Kidney epithelial cell (primary cell): ENCODE results near the gene RPS6KA2. TPM values are rescaled to one million over a fixed set of nuclear protein-coding genes. Genes with fewer than 3 reads are reported as not detected.

ENCODE experiments used
- DNase-seq: peaks from one replicate; pipeline ENCODE4 v3.0.0-alpha.2; 2010; ENCODE audit warnings: low read depth
- H3K27me3 ChIP-seq: 2 replicates; pipeline ENCODE4 v1.6.0; 2011; ENCODE audit warnings: low read length; ENCODE audit not compliant: control insufficient read depth, insufficient read depth
- H3K36me3 ChIP-seq: 2 replicates; pipeline ENCODE4 v1.5.1; 2011; ENCODE audit warnings: low read length; ENCODE audit not compliant: control insufficient read depth, insufficient read depth
- H3K4me3 ChIP-seq: 2 replicates; pipeline ENCODE4 v1.5.1; 2011; ENCODE audit warnings: low read depth, mild to moderate bottlenecking, control low read depth, low read length
- CTCF ChIP-seq: IDR thresholded peaks from 2 replicates; pipeline ENCODE4 v1.5.1; 2011; ENCODE audit warnings: mild to moderate bottlenecking, moderate library complexity, low read length, control low read depth, inconsistent platforms; ENCODE audit not compliant: insufficient read depth, poor library complexity, severe bottlenecking
- total RNA-seq: library from RNA; depleted of rRNA; stranded (reverse); fragments of >200 nt; gene quantifications from 2 replicates; pipeline ENCODE4 v1.2.3, GENCODE V29; 2015

The RPS6KA2 gene
- total RNA-seq, 1 donor from 2014 or later: 51.9 TPM

- Histone ChIP-seq H3K36me3 (no peaks in the 10 kb centered on the region), H3K27me3 (no peaks in the 10 kb centered on the region), H3K4me3 (no peak overlapping the region)
- no peak for DNase-seq
- TF ChIP-seq CTCF: no peak
These were observed 26.1 kb downstream of the RPS6KA2 start for GRCh38 chr6:166600931-166601330.

- DNase-seq: no peak
- no peak for TF ChIP-seq CTCF
- Histone ChIP-seq H3K4me3 (no peak overlapping the region), H3K27me3 (no peaks in the 10 kb centered on the region), H3K36me3 (no peaks in the 10 kb centered on the region)
These were observed 27.8 kb downstream of the RPS6KA2 start for GRCh38 chr6:166599205-166599604.

- no peak for TF ChIP-seq CTCF
- no peak overlapping the region for H3K4me3 ChIP-seq
- no peaks in the 10 kb centered on the region for H3K27me3 ChIP-seq
- H3K36me3 ChIP-seq: no peaks in the 10 kb centered on the region
- DNase-seq: no peak
These were observed 28.5 kb downstream of the RPS6KA2 start for GRCh38 chr6:166598441-166599138.

- TF ChIP-seq CTCF: no peak
- no peak overlapping the region for H3K4me3 ChIP-seq
- no peak for DNase-seq
- no peaks in the 10 kb centered on the region for H3K27me3 ChIP-seq
- H3K36me3 ChIP-seq: no peaks in the 10 kb centered on the region
These were observed 29.2 kb downstream of the RPS6KA2 start for GRCh38 chr6:166597711-166598440.

- no peak for TF ChIP-seq CTCF
- H3K27me3 ChIP-seq: no peaks in the 10 kb centered on the region
These were observed 30.1 kb downstream of the RPS6KA2 start for GRCh38 chr6:166596776-166597507.

More at GRCh38 chr6:166596776-166597507, 30.1 kb downstream of the RPS6KA2 start:
- no peak overlapping the region for H3K4me3 ChIP-seq
- no peaks in the 10 kb centered on the region for H3K36me3 ChIP-seq
- no peak for DNase-seq
